HUDEP-2 (cell line): Measurements from ENCODE around the gene STAMBP.

Experiments
- DNase-seq, 76 experiments: peaks; one replicate each; lab custom pipeline; 2025; ENCODE audit not compliant: unreplicated experiment in 76 of 76; lab: John Stamatoyannopoulos, UW

Gene STAMBP

GRCh38 chr2:73922681-73923080 lies 93.9 kb downstream of the STAMBP start:
- no peak for DNase-seq
